GM23338 (cell line): ENCODE data around the gene FOXR1. TPM values are rescaled to one million over a fixed set of nuclear protein-coding genes. Genes with fewer than 3 reads are reported as not detected.
"Not testable (repeated sequence)": the region's sequence is repeated elsewhere in the genome, so short reads cannot be mapped to it uniquely, and the experiment has no call there.

Experiments used
- ATAC-seq: fragments of 200-7000 bp; cut with Tn5 transposase; 3 replicates; pipeline ENCODE4 v1.9.1; 2020
- DNase-seq: peaks from one replicate; pipeline ENCODE4 v3.0.0-alpha.2; 2015; ENCODE audit warnings: low spot score
- H2AFZ ChIP-seq: fragments of 200-600 bp; sonication (generic); 2 replicates; pipeline ENCODE4 v1.8.0; 2016; ENCODE audit warnings: antibody characterized with exemption, mild to moderate bottlenecking, moderate library complexity
- H3F3A ChIP-seq: fragments of 200-600 bp; sonication (generic); replicated peaks from 2 replicates; pipeline ENCODE4 v1.8.0; 2017; ENCODE audit warnings: antibody characterized with exemption, mixed run types, low read depth
- H3K27ac ChIP-seq: fragments of 200-600 bp; sonication (generic); 2 replicates; pipeline ENCODE4 v1.6.1; 2016; ENCODE audit warnings: low read depth
- H3K27me3 ChIP-seq: fragments of 200-600 bp; sonication (generic); 2 replicates; pipeline ENCODE4 v1.8.0; 2016; ENCODE audit warnings: mild to moderate bottlenecking, mixed run types, moderate library complexity; ENCODE audit not compliant: insufficient read depth
- H3K36me3 ChIP-seq: fragments of 200-600 bp; sonication (generic); 2 replicates; pipeline ENCODE4 v1.8.0; 2016; ENCODE audit warnings: mild to moderate bottlenecking; ENCODE audit not compliant: insufficient read depth
- H3K4me1 ChIP-seq: fragments of 200-600 bp; sonication (generic); 2 replicates; pipeline ENCODE4 v1.8.0; 2016; ENCODE audit warnings: mild to moderate bottlenecking, moderate library complexity; ENCODE audit not compliant: insufficient read depth
- H3K4me2 ChIP-seq: fragments of 200-600 bp; sonication (generic); 2 replicates; pipeline ENCODE4 v1.7.1; 2017; ENCODE audit warnings: mixed run types
- H3K4me3 ChIP-seq: fragments of 200-600 bp; sonication (generic); 2 replicates; pipeline ENCODE4 v1.6.1; 2016; ENCODE audit warnings: mixed run types
- H3K79me2 ChIP-seq: fragments of 200-600 bp; sonication (generic); replicated peaks from 2 replicates; pipeline ENCODE4 v1.8.0; 2017; ENCODE audit warnings: mild to moderate bottlenecking; ENCODE audit not compliant: insufficient read depth
- H3K9me2 ChIP-seq: fragments of 200-600 bp; sonication (generic); 2 replicates; pipeline ENCODE4 v1.8.0; 2017; ENCODE audit not compliant: insufficient read depth
- H4K20me1 ChIP-seq: fragments of 200-600 bp; sonication (generic); replicated peaks from 2 replicates; pipeline ENCODE4 v1.8.0; 2017; ENCODE audit warnings: mild to moderate bottlenecking; ENCODE audit not compliant: insufficient read depth
- H3K27ac Mint-ChIP-seq: 2 replicates; pipeline ENCODE4 v1.8.0; 2020; ENCODE audit warnings: inconsistent platforms, mild to moderate bottlenecking, moderate library complexity, mixed read lengths
- H3K27me3 Mint-ChIP-seq: 3 replicates; pipeline ENCODE4 v1.8.0; 2022; ENCODE audit warnings: low read depth, mild to moderate bottlenecking, moderate library complexity, mixed read lengths, inconsistent platforms; ENCODE audit not compliant: insufficient read depth, poor library complexity
- H3K36me3 Mint-ChIP-seq: 3 replicates; pipeline ENCODE4 v1.8.0; 2021; ENCODE audit warnings: low read depth, mild to moderate bottlenecking, inconsistent platforms, moderate library complexity, mixed read lengths
- H3K4me1 Mint-ChIP-seq: 3 replicates; pipeline ENCODE4 v1.8.0; 2020; ENCODE audit warnings: mild to moderate bottlenecking, inconsistent platforms, mixed read lengths
- H3K4me3 Mint-ChIP-seq: 3 replicates; pipeline ENCODE4 v1.8.0; 2021; ENCODE audit warnings: moderate library complexity, mild to moderate bottlenecking, inconsistent platforms, mixed read lengths
- H3K9me3 Mint-ChIP-seq: 3 replicates; pipeline ENCODE4 v1.8.0; 2020; ENCODE audit warnings: moderate library complexity, mild to moderate bottlenecking, inconsistent platforms, mixed read lengths
- CREB1 ChIP-seq: fragments of 250-450 bp; sonication (Bioruptor Pico); IDR thresholded peaks from 2 replicates; pipeline ENCODE4 v1.5.0; 2020; ENCODE audit warnings: low read depth, mild to moderate bottlenecking, moderate library complexity
- NANOG ChIP-seq: IDR thresholded peaks from 2 replicates; pipeline ENCODE4 v1.6.1; 2016; ENCODE audit warnings: antibody characterized with exemption, borderline replicate concordance
- REST ChIP-seq: IDR thresholded peaks from one replicate; pipeline ENCODE4 v1.6.1; 2018; ENCODE audit warnings: antibody characterized with exemption; ENCODE audit not compliant: unreplicated experiment
- ZNF331 ChIP-seq: fragments of 250-450 bp; sonication (Bioruptor Pico); IDR thresholded peaks from 2 replicates; pipeline ENCODE4 v1.5.0; 2020; ENCODE audit warnings: low read depth, mild to moderate bottlenecking, moderate library complexity
- polyA plus RNA-seq: library from polyadenylated mRNA; unstranded; fragments of >200 nt; fragmentation: Nextera tagmentation; extraction: Ambion mirVana; gene quantifications from 2 replicates; pipeline ENCODE4 v1.2.1, GENCODE V29; 2016
- total RNA-seq: library from RNA; depleted of rRNA; stranded (reverse); fragments of >200 nt; shearing (Covaris generic); gene quantifications from 2 replicates; pipeline ENCODE4 v1.2.3, GENCODE V29; 2014

FOXR1 gene
- total and polyA plus RNA-seq, 2 experiments from 2014 or later = not detected

- Histone ChIP-seq H3K4me2 (peak overlapping the region; percentile 100), H3K36me3 (peaks cover 50% of the 10 kb centered on the region), H3K79me2 (peaks cover 54% of the 10 kb centered on the region), H3K4me3 (peak overlapping the region; percentile 88), H3K27ac (peak overlapping the region; percentile 87), H3K9me2 (no peaks in the 10 kb centered on the region), H3K27me3 (no peaks in the 10 kb centered on the region), H3F3A (peaks cover 60% of the 10 kb centered on the region), H4K20me1 (peaks cover 28% of the 10 kb centered on the region), H2AFZ (no peak overlapping the region), H3K4me1 (peaks cover 21% of the 10 kb centered on the region; the same call in 1 of the 2 replicates)
- Mint-ChIP-seq H3K4me3 (peak overlapping the region; percentile 99), H3K9me3 (peaks cover 3% of the 10 kb centered on the region; the same call in 1 of the 3 replicates), H3K27me3 (peaks cover 6% of the 10 kb centered on the region), H3K4me1 (peaks cover 6% of the 10 kb centered on the region), H3K36me3 (peaks cover 75% of the 10 kb centered on the region), H3K27ac (peak overlapping the region; percentile 62; the same call in 1 of the 2 replicates)
- DNase-seq (no peak), ATAC-seq (no peak)
- no peak for TF ChIP-seq ZNF331 (CRISPR knock-in tag)
- TF ChIP-seq CREB1 (CRISPR knock-in tag) = no peak
- TF ChIP-seq NANOG = no peak
- no peak for TF ChIP-seq REST
Measured at GRCh38 chr11:119016216-119017009, 44.9 kb downstream of the FOXR1 start.

GRCh38 chr11:119017377-119017776, 45.8 kb downstream of the FOXR1 start:
- Histone ChIP-seq H4K20me1 (peaks cover 28% of the 10 kb centered on the region), H3K79me2 (peaks cover 61% of the 10 kb centered on the region), H3K4me1 (peaks cover 21% of the 10 kb centered on the region; the same call in 1 of the 2 replicates), H3K4me3 (peak overlapping the region; percentile 88), H3K27ac (peak overlapping the region; percentile 87; the same call in 1 of the 2 replicates), H3K4me2 (peak overlapping the region; percentile 100), H3F3A (peaks cover 57% of the 10 kb centered on the region), H3K36me3 (peaks cover 58% of the 10 kb centered on the region)
- H3K27me3 ChIP-seq, H3K27me3 Mint-ChIP-seq, H3K4me1 Mint-ChIP-seq, H3K9me2 ChIP-seq, ATAC-seq, H3K9me3 Mint-ChIP-seq, H2AFZ ChIP-seq, DNase-seq: not testable (repeated sequence)
- H3K36me3 Mint-ChIP-seq = peaks cover 82% of the 10 kb centered on the region
- peak overlapping the region; percentile 99 for H3K4me3 Mint-ChIP-seq
- H3K27ac Mint-ChIP-seq = peak overlapping the region; percentile 99
